ENCODE measurements around the gene AMZ2. TPM values are rescaled to one million over a fixed set of nuclear protein-coding genes. Genes with fewer than 3 reads are reported as not detected.
"Not testable (repeated sequence)": the region's sequence is repeated elsewhere in the genome, so short reads cannot be mapped to it uniquely, and the experiment has no call there.

Gene AMZ2
- total RNA-seq, 2 donors from 2014 or later = 57.3 to 62.8 TPM

DNA sequence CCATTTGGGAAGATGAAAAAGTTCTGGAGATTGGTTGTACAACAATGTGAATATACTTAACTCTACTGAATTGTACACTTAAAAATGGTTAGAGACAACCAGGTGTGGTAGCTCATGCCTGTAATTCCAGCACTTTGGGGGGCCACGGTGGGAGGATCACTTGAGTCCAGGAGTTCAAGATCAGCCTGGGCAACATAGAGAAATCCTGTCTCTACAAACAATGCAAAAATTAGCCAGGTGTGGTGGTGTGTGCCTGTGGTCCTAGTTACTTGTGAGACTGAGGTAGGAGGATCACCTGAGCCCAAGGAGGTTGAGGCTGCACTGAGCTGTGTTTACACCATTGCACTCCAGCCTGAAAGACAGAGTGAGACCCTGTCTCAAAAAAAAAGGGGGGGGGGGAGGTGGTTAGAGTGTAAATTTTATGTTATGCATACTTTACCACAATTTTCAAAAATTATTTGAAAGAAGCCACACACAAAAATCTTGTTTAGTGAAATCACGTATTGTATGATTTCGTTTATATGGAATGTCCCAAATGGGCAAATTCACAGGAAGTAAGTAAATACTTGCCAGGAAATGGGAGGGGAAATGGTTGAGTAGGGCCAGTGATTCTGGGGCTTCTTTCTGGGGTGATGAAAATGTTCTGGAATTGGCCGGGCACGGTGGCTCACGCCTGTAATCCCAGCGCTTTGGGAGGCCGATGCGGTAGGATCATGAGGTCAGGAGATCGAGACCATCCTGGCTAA, 37.1 kb upstream of the AMZ2 start:
- no peaks in the 10 kb centered on the region for H3K4me1 ChIP-seq
- no peaks in the 10 kb centered on the region for H3K27me3 ChIP-seq
- no peaks in the 10 kb centered on the region for H3K9me3 ChIP-seq
- H3K36me3 ChIP-seq = no peaks in the 10 kb centered on the region
- no peak for DNase-seq (ENCODE audit: low spot score)
- no peak overlapping the region for H3K27ac ChIP-seq
- TF ChIP-seq CTCF (IDR thresholded peaks at IDR 0.05) = no peak
- H3K4me3 ChIP-seq = no peak overlapping the region

GRCh38 chr17:68213428-68214411, 34.1 kb upstream of the AMZ2 start:
- not testable (repeated sequence) for H3K27ac ChIP-seq; H3K4me3 ChIP-seq; H3K27me3 ChIP-seq; H3K9me3 ChIP-seq; DNase-seq (ENCODE audit: low spot score); H3K36me3 ChIP-seq; H3K4me1 ChIP-seq

DNA sequence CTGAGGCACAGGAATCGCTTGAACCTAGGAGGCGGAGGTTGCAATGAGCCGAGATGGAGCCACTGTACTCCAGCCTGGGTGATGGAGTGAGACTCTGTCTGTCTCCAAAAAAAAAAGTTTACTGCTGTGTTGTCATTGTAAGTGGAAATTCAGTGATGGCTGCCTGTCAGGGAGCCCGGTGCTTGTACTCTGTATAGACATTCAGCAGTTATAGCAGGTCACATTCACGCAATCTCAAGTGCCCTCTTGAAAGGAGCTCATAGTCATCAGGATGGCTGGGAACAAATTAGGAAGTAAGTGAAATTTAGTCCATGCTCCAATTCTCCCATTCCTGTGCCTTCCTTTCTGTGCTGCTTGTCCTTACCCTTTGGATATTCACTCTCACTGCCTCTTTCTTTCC, 32.4 kb upstream of the AMZ2 start:
- not testable (repeated sequence) for H3K9me3 ChIP-seq; DNase-seq (ENCODE audit: low spot score); H3K4me3 ChIP-seq; H3K36me3 ChIP-seq; H3K27me3 ChIP-seq; H3K4me1 ChIP-seq
- peak overlapping the region in 1 of 2 donors; percentile 48 for H3K27ac ChIP-seq

- H3K4me1 ChIP-seq; DNase-seq (ENCODE audit: low spot score); H3K4me3 ChIP-seq; H3K9me3 ChIP-seq; H3K27me3 ChIP-seq; H3K36me3 ChIP-seq; H3K27ac ChIP-seq: not testable (repeated sequence)
Observed at GRCh38 chr17:68219429-68219828, 28.4 kb upstream of the AMZ2 start.

DNA sequence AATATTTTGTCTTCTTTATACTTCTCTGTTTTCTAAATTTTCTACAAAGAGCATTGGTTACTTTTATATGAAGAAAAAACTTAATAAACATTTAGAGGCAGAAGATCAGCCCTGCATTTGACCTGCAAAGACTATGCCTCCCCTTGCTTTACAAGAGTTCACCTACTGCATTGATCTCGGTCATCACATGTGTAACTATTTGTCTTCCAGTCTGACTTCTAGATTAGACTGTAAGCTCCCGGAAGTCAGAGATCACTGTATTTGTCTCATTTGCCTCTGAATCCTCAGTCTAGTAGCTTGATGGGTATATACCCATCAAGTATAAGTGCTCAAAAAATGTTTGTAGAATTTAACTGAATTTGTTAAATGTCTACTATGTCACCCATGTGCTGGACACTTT, 27.7 kb upstream of the AMZ2 start:
- not testable (repeated sequence) for H3K4me3 ChIP-seq; H3K27me3 ChIP-seq; H3K9me3 ChIP-seq; DNase-seq (ENCODE audit: low spot score); H3K4me1 ChIP-seq; H3K27ac ChIP-seq; H3K36me3 ChIP-seq

DNA sequence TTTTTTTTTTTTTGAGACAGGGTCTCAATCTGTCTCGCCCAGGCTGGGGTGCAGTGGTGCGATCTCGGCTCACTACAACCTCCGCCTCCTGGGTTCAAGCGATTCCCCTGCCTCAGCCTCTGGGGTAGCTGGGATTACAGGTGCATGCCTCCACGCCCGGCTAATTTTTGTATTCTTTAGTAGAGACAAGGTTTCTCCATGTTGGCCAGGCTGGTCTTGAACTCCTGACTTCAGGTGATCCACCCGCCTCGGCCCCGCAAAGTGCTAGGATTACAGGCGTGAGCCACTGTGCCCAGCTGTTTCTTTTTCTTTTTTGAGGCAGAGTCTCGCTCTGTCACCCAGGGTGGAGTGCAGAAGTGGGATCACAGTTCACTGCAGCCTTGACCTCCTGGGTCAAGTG, 27.1 kb upstream of the AMZ2 start:
- DNase-seq (ENCODE audit: low spot score) = not testable (repeated sequence)

GRCh38 chr17:68221786-68222185, 26.1 kb upstream of the AMZ2 start:
- DNase-seq (ENCODE audit: low spot score) = no peak
- TF ChIP-seq CTCF (IDR thresholded peaks at IDR 0.05) = no peak
- Histone ChIP-seq H3K4me3 (no peak overlapping the region), H3K36me3 (no peaks in the 10 kb centered on the region), H3K27me3 (no peaks in the 10 kb centered on the region), H3K4me1 (no peaks in the 10 kb centered on the region), H3K9me3 (no peaks in the 10 kb centered on the region), H3K27ac (no peak overlapping the region)

More for the DNA sequence above, 27.1 kb upstream of the AMZ2 start:
- H3K27ac ChIP-seq, H3K4me1 ChIP-seq, H3K9me3 ChIP-seq, H3K4me3 ChIP-seq, H3K27me3 ChIP-seq, H3K36me3 ChIP-seq: not testable (repeated sequence)

DNA sequence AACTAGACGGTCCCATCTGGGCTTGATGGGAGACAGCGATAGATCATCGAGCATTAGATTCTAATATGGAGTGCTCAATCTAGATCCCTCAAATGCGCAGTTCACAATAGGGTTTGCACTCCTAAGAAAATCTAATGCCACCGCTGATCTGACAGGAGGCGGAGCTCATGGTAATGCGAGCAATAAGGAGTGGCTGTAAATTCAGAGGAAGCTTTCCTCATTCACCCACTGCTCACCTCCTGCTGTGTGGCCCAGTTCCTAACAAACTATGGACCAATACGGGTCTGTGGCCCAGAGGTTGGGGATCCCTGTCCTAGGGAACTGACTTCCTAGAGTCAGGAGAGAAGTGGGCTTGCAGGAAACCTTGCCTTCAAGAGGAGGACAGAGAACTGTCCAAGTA, 25.2 kb upstream of the AMZ2 start:
- Histone ChIP-seq H3K36me3 (no peaks in the 10 kb centered on the region), H3K9me3 (no peaks in the 10 kb centered on the region), H3K27ac (no peak overlapping the region), H3K4me1 (no peaks in the 10 kb centered on the region), H3K27me3 (no peaks in the 10 kb centered on the region), H3K4me3 (no peak overlapping the region)
- no peak for TF ChIP-seq CTCF (IDR thresholded peaks at IDR 0.05)
- DNase-seq (ENCODE audit: low spot score) = no peak

DNA sequence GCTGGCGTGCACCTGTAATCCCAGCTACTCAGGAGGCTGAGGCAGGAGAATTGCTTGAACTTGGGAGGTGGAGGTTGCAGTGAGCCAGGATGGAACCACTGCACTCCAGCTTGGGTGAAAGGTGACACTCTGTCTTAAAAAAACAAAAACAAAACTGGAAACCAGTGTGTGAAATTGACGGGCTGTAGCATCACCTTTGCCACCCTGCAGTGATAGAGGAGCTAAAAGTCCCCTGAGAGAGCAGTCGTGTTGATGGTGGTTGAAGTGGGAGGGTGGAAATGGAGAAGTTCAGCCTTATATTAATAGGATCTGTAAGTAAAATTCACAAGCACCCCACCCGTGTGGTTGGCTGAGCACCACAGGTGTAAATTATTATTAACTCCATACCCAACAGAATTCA, 22.8 kb upstream of the AMZ2 start:
- not testable (repeated sequence) for H3K9me3 ChIP-seq; H3K27ac ChIP-seq; H3K4me3 ChIP-seq; DNase-seq (ENCODE audit: low spot score); H3K27me3 ChIP-seq; H3K36me3 ChIP-seq
- peaks cover 0 to 18% of the 10 kb centered on the region in 2 donors for H3K4me1 ChIP-seq

GRCh38 chr17:68228039-68228680, 19.7 kb upstream of the AMZ2 start:
- H3K27me3 ChIP-seq; H3K4me3 ChIP-seq; H3K9me3 ChIP-seq; DNase-seq (ENCODE audit: low spot score); H3K36me3 ChIP-seq: not testable (repeated sequence)
- H3K27ac ChIP-seq = peak overlapping the region; percentile 56 to 62
- peaks cover 0 to 21% of the 10 kb centered on the region in 2 donors for H3K4me1 ChIP-seq
